8988T (cell line): ENCODE data around the gene TRIM66.

Source experiments
- DNase-seq: peaks from one replicate; pipeline ENCODE4 v3.0.0; 2011

Gene TRIM66

DNA sequence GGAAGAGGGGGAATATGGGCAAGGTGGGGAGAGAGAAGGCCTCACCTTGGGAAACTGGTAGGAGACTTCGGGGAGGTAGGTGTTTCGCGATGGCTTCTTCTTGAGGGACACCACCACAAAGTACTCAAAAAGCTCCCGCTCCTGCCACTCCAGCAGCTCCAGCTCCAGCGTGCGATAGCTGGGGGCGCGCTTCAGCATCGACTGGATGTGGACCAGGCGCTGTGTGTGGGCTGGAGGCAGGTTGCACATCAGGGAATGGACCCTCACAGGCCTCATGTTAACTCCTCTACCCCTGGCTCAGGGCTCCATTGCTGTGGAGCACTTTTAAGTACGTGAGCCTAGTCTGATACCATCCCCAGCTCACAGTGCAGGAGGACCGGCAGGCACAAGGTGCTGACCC lies 30.0 kb upstream of the TRIM66 start:
- no peak for DNase-seq

DNA sequence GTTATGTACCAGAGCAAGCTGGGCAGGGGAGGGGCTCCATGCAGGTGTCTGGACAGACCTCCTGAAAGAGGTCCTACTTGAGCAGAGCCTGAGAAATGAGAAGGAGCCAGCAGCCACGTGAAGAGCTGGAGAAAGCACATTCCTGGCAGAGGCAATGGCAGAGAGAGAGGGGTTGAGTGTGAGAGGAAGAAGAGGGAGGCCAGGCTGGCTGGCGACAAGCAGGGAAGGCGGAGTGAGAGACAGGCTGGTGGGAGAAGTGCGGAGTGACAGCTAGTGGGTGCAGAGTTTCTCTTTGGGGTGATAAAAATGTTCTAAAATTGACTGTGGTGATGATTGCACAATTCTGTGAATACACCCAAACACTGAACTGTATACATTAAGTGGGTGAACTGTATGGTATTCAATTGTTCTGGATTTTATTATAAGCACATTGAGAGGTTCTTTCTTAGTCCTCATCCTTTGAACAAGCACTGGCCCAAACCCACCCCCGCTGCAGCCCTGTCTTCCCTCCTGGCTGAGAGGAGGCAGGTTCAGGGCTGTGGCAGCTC lies 29.5 kb upstream of the TRIM66 start:
- DNase-seq, result no peak

DNA sequence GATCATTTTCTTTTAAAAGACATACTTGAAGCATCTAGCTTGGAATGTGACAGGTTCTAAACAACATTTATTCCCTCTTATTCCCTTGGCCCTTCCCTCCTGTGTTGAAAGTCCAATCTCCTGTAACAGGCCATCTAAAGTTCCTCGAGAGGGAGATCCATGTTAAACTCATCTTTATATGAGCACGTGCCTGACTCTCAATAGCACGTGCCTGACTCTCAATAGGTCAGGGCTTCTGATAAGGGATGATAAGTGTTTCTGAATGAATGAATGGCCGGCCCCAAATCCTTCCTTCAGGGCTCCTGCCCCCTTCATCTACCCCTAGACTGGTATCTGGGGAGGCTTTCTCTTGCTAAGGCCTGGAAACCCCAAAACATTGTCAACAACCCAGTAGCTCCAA lies 27.3 kb upstream of the TRIM66 start:
- DNase-seq, result no peak

DNA sequence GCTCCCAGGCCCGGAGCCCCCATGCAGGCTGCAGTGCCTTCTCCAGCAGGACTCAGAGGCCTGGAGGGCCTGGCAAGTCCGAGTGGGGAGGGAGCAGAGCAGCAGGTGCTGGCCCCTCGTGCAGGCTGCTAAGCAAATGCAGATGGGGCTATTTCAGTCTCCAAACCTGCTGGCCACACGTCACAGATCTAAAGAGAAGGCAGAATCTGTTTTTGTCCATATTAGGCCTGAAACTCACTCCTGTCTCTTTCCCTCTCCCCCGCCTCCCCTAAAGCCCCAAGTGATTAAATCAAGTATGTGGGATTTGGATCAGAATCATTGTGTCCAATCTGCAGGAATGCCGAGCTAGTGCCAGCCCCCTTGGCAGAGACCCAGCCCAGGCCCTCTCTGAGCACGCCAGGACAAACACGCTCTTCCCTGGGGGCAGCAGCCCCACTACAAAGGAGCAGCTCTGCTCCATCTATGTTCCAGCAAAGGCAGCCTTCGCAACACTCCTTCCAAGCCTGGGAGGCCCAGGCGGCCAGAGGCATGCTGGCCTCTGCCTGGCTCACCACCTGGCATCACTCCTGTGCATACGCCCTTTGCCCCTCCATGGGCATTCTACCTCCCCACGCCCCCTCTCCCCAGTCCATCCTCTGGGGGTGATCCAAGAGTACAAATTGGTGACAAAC lies 26.7 kb upstream of the TRIM66 start:
- no peak for DNase-seq

DNA sequence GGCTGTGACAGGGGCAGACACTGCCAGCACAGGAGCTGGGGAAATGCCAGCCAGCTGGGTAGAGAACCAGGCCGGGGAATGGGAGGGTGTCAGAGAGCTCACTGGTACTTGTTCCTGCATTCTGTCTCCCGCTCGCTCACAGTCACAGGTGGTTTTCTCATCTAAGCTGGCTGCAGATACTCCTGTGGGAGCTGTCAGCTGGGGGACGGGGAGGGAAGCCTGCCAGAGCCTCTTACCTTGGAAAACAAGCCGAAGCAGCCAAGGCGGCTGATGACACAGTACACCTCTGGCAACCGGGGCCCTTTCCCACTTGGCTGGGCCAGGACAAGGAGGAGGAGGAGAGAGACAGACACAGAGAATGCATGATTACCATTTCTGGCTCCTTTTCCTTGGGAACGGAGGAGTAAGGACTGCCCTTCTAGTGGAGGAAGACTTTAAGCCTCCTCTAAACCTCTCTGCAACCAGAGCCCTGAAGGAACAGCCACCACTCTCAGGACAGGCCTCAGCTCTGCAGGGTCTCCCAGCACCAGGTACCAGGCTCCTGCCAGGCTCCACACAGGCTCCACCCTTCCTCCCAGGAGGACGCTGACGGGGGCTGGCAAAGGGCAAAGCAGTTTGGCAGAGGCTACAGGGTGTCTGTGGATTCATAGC lies 25.2 kb upstream of the TRIM66 start:
- DNase-seq, result no peak

DNA sequence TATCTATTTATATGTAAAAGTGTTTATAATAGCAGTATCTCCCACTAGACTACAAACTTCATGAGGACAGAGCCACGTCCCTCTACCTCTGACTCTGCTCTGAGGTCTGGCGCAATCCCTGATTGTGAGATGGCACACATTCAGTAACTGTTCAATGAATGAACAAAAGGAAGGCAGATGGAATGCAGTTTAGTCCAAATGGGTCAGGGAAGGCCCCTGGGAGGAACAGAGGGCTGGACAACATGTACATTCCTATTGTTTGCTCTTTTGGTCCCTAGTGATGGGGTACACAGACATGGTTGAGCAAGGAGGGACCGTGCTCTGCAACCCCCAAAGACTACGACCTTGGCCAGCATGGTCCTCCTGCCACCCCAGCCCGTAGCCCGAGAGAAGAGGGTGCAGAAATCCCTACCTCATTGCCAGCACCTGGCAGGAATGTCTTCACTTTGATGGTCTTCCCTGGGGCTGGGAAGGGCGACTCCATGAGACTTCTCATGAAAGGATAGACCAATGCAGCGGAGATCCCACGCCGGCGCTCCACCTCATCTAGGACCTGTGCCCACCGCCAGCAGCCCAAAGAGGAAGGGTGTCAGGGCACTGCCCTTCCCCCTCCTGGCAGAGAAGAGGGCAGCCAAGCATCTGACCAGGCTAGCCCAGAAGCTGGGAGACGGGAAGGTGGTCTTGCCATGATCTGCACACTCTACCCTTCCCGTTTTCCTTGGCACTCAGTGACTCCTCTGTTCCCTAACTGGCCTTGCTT lies 24.4 kb upstream of the TRIM66 start:
- DNase-seq, result no peak

DNA sequence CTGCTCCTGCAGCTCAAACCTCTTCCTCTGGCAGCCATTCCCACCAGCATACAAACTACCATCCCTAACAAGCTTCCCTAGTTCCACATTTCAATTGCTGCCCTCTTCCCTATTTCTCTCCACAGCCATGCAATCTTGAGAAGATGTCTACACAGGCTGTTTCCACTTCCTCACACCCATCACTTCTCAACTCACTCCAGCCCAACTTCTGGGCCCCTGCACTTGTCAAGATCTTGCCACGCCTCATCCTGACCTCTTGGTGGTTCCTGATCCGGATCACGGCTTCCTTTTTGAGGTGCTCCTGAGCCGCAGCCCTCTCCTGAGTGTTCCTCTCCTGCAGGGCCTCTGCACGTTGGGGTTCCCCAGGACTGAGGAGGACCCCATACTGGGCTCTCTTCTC lies 22.7 kb upstream of the TRIM66 start:
- no peak for DNase-seq

DNA sequence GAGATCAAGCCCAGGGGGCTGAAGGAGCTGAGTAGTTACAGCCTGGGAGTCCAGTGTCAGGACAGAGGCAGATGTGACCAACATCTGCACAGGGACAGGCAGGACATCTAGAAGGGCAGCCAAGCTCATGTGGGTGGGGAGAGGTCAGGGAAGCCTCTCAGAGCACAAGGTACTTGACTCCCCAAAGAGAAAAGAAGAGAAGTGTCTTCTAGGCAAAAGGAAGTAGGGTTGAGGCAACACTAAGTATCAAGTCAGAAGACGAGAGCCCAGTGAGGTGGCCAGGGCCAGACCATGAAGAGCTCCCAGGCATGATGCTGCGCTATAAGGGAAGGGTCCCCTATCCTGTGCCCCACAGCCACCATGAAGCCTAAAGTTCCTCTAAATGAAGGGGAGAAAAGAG lies 21.7 kb upstream of the TRIM66 start:
- no peak for DNase-seq

DNA sequence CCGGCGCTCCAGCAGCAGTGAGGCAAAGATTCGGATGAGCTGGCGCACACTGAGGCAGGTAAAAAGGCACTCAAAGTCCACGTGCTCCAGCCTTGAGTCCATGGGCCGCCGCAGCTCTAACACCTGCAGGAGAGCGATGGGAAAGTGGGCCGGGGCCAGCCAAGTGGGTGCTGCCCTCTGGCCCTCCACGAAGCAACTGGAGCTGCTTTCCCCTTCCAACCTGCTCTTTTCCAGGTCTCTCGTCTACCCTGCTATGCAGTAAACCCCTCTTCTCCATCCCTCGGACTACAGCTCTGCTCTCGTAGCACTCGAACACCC lies 20.1 kb upstream of the TRIM66 start:
- no peak for DNase-seq

DNA sequence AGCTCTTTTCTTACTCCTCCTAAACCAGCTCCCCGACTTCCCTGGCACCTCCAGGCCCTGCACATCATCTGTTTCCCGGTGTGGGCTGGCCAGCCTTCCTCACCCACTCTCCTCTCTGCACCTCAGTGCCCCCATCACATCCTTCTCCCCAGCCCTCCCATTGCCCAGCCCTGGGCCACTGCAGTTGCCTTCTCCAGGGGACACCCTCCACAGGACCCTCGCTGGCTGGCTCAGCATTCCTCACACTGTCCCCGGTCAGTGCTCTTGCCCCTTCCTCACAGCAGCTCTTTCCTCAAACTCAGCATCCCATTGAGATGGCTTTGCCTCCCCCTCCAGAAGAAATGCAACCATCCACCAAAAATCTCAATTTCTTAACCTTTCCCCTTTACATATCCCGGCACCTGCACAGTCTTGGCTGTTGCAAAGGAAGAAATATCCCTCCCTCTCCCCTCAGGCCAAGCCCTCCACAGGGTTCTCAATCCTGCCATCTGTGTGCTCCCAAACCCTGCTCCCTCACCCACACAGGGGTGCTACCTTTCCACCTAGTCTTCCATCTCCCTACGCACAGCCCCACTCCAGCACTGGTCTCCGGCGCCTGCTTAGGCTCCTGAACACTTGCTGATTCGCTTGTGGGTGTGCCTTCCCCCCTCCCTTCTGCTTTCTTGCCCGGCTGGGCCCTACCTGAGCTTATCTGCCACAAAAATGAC lies 19.6 kb upstream of the TRIM66 start:
- no peak for DNase-seq

DNA sequence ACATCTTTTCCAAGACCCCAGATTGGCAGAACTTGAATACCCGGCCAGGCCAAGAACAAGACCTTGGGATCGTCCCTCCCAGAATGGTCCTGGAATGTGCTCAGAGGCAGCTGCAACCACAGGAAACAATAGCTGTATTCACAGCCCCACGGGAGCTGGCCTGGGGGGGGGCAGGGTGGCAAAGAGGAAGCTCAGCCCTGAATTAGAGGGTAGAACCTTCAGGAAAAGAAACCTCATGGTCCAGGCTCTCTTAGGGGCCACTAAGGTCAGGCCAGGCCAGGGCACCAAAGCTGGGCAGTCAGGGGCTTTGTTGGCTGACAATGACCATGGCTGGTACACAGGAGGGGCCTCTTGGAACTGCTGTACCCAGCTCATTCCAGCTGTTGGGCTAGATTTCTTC lies 17.4 kb upstream of the TRIM66 start:
- no peak for DNase-seq

DNA sequence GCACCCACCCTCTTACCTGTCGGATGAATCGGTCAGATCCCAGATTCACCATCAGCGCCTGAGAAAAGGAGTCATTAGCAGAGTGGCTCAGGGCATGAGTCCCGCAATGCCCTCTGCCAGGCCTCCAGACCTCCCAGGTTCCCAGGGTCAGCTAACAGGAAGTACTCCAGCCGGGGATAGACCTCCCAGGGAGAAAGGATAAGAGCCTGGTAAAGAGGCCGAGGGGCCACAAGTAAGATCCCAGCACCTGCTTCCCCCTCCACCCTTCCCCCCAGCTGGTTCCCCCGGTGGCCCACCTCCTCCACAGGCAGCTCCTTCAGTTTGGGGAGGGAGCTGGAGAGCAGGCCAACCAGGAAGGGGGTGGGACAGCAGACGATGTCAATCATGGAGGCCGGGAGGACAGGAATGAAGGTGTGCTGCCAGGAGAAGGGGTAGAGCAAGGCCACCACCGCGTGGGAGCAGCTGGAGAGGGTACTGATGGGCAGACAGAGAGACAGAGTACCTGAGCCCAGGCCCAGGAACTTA lies 16.5 kb upstream of the TRIM66 start:
- no peak for DNase-seq

DNA sequence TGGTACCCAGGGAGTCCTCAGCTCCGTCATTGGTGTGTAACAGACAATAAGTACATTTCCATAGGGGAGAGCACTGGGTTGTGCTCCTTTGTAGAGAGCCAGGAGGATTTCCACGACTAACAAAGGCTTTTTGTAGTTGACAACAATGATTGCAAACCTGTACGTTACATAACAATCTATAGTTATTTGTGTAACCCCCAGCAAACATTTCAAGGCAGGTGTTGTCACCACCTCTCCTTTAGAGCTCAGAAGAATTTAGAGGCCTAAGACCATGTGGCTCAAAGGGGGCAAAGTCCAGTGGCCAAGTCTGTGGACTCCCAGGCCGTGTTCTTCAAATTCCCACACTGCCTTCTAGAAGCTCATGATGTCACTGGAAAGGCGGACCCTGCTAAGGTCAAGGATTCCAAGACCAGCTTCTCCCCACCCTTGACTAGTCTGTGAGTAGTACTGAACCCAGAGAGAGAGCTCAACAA lies 15.9 kb upstream of the TRIM66 start:
- no peak for DNase-seq

DNA sequence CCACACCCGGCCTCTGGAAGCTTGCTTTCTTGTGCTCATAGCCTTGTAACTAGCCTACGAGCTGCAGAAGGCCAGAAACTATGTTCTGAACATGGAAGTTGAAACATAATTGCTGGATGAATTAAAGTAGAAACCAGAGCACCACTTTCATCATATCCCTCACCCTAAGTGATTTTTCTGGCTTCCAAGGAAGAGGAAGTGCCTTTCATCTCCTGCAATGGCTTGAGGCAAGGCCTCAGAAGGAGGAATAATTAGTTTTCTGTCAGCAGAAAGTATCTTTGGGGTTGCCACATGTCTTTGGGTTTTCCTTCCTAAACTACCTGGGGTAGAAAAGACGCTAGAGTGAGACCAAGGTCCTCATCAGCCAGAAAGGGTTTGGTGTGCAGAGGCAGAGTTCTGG lies 14.6 kb upstream of the TRIM66 start:
- DNase-seq, result no peak

DNA sequence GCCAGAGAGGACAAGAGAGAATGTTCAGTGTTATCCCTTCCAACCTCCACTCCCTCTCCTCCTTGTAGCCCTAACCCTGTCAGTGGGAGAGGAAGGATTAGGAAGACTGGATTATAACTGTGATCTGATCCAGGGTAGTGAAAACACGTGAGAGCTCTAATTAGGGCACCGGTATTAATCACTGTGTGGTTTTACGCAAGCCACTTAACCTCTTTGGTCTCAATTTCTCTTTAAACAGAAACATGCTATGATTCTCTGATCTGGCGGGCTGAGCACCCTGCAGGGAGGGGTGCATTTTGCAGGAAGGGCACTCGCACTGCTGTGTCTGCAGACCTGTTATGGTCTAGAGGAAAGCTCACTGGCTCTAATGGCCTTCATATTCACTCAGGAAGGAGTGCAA lies 11.7 kb upstream of the TRIM66 start:
- DNase-seq, result no peak

DNA sequence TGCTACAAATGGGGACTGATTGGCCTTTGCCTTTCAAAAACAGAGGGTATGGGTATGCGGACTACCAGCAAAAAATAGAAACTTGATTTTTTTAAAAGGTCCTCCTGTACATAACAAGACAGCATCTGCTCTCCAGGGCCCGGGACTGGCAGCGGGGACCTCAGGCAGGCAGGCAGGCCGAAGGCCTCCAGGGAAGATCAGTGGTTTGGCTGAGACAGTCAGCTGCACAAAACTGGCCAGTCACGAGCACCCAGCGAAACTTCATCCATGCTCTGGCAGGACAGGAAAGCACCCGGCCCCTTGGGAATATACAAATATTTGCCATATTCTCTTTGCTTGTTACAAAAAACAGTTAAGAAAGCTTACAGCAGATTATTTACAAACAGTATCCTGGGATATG lies 11.1 kb upstream of the TRIM66 start:
- no peak for DNase-seq

DNA sequence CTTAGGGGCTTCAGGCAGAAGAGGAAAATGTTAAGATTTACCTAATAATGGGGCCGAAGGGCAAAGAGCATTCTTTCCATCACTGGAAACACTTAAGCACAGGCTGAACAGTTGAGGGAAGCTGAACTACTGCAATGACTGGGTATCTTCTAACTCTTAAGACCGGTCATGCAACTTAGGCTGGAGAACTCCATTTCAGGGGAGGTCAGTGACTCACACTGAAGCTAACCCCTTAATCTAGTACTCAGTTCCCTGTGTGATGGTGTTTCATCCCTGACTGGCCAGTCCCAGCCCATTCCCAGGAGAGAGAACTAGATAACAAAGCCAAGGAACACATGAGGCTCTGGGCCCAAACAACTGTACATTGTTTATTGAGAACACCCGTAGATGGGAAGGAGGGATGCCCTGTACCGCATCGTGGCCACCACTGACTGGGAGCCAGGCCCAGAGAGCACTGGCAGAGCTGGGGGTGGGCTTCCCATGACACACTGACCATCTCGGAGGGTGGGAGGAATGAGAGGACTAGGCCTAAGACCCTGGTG lies 10.6 kb upstream of the TRIM66 start:
- no peak for DNase-seq

DNA sequence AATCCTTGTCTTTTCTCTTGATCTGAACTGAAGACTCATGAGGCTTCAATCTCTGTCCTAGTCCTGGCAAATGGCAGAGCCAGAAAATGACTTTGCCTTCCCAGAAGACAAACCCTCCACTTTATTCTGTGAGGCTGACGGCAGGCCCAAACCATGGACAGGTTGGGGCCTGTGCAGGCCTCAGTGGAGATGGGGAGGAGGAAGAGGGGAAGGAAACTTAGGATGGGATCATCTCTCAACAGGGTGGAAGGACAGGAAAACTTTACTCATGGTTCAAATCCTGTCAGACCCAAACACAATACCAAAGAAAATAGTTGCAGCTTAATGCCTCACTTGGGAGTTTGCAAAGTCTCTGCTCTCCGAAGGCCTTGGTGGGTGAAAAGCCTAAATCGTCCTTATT lies 10.0 kb upstream of the TRIM66 start:
- no peak for DNase-seq

DNA sequence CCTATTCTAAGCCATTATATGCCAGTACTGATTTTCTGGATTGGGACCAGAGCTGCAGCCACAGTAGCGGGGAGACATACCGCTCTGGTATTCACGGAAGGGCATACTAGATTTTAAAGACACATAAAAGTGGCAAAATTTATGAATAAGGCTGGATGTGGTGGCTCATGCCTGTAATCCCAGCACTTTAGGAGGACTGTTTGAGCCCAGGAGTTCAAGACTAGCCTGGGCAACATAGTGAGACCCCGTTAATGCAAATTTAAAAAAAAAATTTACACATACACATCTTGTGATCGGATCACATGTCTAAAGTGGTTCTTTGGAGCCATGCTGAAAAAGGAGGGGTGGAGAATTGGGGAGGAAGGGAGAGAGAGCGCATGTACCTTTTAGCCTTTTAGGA lies 9.1 kb upstream of the TRIM66 start:
- DNase-seq, result no peak

DNA sequence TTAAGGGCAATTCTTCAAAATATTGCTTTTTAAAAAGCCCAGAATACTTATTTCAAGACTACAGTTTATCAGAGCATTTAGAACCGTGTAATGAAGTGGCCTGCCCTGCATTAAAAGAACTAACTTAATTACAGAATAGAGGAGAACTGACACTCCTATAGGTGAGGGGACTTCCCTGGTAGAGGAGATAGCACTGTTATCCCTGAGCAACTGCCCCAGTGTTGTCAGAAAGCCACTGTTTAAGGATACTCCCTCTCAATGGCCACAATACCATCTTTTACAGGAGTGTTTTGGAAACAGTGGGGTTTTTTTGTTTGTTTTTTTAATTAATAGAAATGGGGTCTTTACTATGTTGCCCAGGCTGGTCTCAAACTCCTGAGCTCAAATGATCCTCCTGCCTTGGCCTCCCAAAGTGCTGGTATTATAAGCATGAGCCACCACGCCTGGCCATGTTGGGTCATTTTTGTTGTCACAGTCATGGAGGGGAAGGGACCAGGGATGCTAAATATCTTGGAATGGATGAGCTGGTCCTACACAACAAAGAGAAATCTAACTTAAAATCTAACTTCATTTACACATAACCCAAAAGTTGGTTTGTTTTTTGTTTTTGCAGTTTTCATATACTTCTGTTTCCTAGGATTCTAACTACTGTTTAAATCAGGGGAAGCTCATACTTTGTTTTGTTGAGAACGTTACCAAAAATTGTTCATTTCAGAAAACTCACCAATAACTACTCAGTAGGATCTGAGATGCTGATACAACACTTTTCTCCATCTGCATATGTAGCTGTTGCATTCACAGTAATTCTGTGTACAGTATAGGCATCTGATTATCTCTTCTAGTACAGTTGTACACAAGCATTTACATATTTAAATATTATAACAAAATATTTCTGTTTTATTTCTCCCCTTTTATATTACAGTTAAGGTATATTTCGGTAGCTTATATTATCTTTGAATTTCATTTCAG lies 8.2 kb upstream of the TRIM66 start:
- DNase-seq, result no peak

DNA sequence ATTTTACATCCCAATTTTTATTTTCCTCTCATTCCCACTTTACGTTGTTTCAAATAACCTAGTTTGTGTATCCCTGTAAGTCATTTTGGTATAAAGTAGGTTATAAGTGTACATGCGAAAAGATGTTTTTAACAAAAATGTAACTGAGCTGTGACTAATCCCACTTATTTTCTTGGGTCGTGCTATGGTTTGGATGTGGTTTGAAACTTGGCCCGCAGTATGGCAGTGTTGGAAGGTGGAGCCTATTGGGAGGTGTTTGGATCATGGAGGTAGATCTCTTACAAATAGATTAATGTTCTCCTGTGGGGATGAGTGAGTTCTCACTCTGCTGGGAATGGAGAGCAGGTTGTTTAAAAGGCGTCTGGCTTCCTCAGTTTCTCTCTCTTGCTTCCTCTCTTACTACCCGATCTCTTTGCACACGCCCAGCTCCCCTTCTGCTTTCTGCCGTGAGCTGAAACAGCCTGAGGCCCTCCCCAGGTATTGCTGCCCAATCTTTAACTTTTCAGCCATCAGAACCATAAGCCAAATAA lies 7.3 kb upstream of the TRIM66 start:
- no peak for DNase-seq
